SK-N-MC (cell line): ENCODE data around the gene CCDC51.

Experiments used
- DNase-seq: peaks from one replicate; pipeline ENCODE4 v3.0.0-alpha.2; 2011; ENCODE audit warnings: low read depth, low spot score
- H3K27ac ChIP-seq: fragments of 200-600 bp; sonication (generic); 2 replicates; pipeline ENCODE4 v1.5.1; 2016; ENCODE audit warnings: mixed run types
- H3K36me3 ChIP-seq: fragments of 200-600 bp; sonication (generic); 2 replicates; pipeline ENCODE4 v1.6.1; 2017; ENCODE audit warnings: antibody characterized with exemption, low read length, mixed read lengths; ENCODE audit not compliant: insufficient read depth
- H3K4me3 ChIP-seq: fragments of 200-600 bp; sonication (generic); 2 replicates; pipeline ENCODE4 v1.5.1; 2016
- H3K9ac ChIP-seq: fragments of 200-600 bp; sonication (generic); 2 replicates; pipeline ENCODE4 v1.8.0; 2017; ENCODE audit warnings: mixed run types, mixed read lengths; ENCODE audit not compliant: insufficient read length
- H3K9me3 ChIP-seq: fragments of 200-600 bp; sonication (generic); 2 replicates; pipeline ENCODE4 v1.6.1; 2017; ENCODE audit warnings: low read depth, mild to moderate bottlenecking, antibody characterized with exemption, low read length, moderate library complexity, mixed read lengths
- EZH2 ChIP-seq: fragments of 200-600 bp; sonication (generic); IDR thresholded peaks from one replicate; pipeline ENCODE4 v1.6.1; 2017; ENCODE audit warnings: antibody characterized with exemption
- FOXP2 ChIP-seq: optimal IDR thresholded peaks from 2 replicates; pipeline ENCODE3; 2011; ENCODE audit warnings: mild to moderate bottlenecking, moderate library complexity; ENCODE audit not compliant: insufficient read depth; ENCODE audit errors: extremely low read length, control extremely low read depth
- POLR2AphosphoS5 ChIP-seq: IDR thresholded peaks from 2 replicates; pipeline ENCODE4 v1.6.1; 2012; ENCODE audit warnings: mild to moderate bottlenecking, low read depth, low read length, borderline replicate concordance

CCDC51 gene

GRCh38 chr3:48427630-48427962 lies 12.3 kb downstream of the CCDC51 start:
- Histone ChIP-seq H3K36me3 (no peaks in the 10 kb centered on the region), H3K4me3 (no peak overlapping the region), H3K9ac (no peak overlapping the region), H3K27ac (no peak overlapping the region), H3K9me3 (no peaks in the 10 kb centered on the region)
- TF ChIP-seq FOXP2, result no peak
- TF ChIP-seq EZH2, result no peak
- TF ChIP-seq POLR2AphosphoS5, result no peak
- no peak for DNase-seq

GRCh38 chr3:48426944-48427629 lies 12.8 kb downstream of the CCDC51 start:
- no peak for TF ChIP-seq FOXP2
- no peak for TF ChIP-seq POLR2AphosphoS5
- no peak for TF ChIP-seq EZH2
- no peak overlapping the region for H3K27ac ChIP-seq
- H3K9ac ChIP-seq, result no peak overlapping the region
- H3K4me3 ChIP-seq, result no peak overlapping the region
- no peak for DNase-seq
- no peaks in the 10 kb centered on the region for H3K36me3 ChIP-seq
- H3K9me3 ChIP-seq, result no peaks in the 10 kb centered on the region

- H3K9ac ChIP-seq, result no peak overlapping the region
- no peak overlapping the region for H3K27ac ChIP-seq
- no peak for DNase-seq
These were observed 13.5 kb downstream of the CCDC51 start for GRCh38 chr3:48426401-48426909.

GRCh38 chr3:48425281-48425812 lies 14.6 kb downstream of the CCDC51 start:
- TF ChIP-seq POLR2AphosphoS5 (no peak), EZH2 (no peak), FOXP2 (no peak)
- no peak overlapping the region for H3K4me3 ChIP-seq
- no peak overlapping the region for H3K27ac ChIP-seq
- no peak for DNase-seq
- H3K9ac ChIP-seq, result no peak overlapping the region
- H3K9me3 ChIP-seq, result no peaks in the 10 kb centered on the region
- H3K36me3 ChIP-seq, result no peaks in the 10 kb centered on the region

More at GRCh38 chr3:48426401-48426909, 13.5 kb downstream of the CCDC51 start:
- TF ChIP-seq POLR2AphosphoS5, result no peak
- no peak for TF ChIP-seq EZH2
- TF ChIP-seq FOXP2, result no peak
- no peaks in the 10 kb centered on the region for H3K36me3 ChIP-seq
- no peaks in the 10 kb centered on the region for H3K9me3 ChIP-seq
- no peak overlapping the region for H3K4me3 ChIP-seq

GRCh38 chr3:48423883-48424695 lies 15.8 kb downstream of the CCDC51 start:
- no peak overlapping the region for H3K27ac ChIP-seq
- no peak for TF ChIP-seq FOXP2
- TF ChIP-seq EZH2, result no peak
- TF ChIP-seq POLR2AphosphoS5, result no peak
- no peak for DNase-seq
- no peaks in the 10 kb centered on the region for H3K36me3 ChIP-seq
- H3K9ac ChIP-seq, result no peak overlapping the region
- no peaks in the 10 kb centered on the region for H3K9me3 ChIP-seq
- H3K4me3 ChIP-seq, result no peak overlapping the region

- H3K9me3 ChIP-seq, result no peaks in the 10 kb centered on the region
- H3K9ac ChIP-seq, result no peak overlapping the region
- no peaks in the 10 kb centered on the region for H3K36me3 ChIP-seq
- no peak overlapping the region for H3K27ac ChIP-seq
- H3K4me3 ChIP-seq, result no peak overlapping the region
- DNase-seq, result no peak
- TF ChIP-seq FOXP2 (no peak), POLR2AphosphoS5 (no peak), EZH2 (no peak)
These were observed 16.6 kb downstream of the CCDC51 start for GRCh38 chr3:48423241-48423882.

- DNase-seq, result no peak
- Histone ChIP-seq H3K9me3 (no peaks in the 10 kb centered on the region), H3K36me3 (no peaks in the 10 kb centered on the region), H3K4me3 (no peak overlapping the region), H3K9ac (no peak overlapping the region), H3K27ac (no peak overlapping the region)
- TF ChIP-seq POLR2AphosphoS5, result no peak
- TF ChIP-seq EZH2, result no peak
- no peak for TF ChIP-seq FOXP2
These were observed 17.2 kb downstream of the CCDC51 start for GRCh38 chr3:48422681-48423080.

- DNase-seq, result no peak
- no peak overlapping the region for H3K27ac ChIP-seq
These were observed 17.6 kb downstream of the CCDC51 start for GRCh38 chr3:48422272-48422671.

More at GRCh38 chr3:48422272-48422671, 17.6 kb downstream of the CCDC51 start:
- no peak overlapping the region for H3K4me3 ChIP-seq
- H3K36me3 ChIP-seq, result no peaks in the 10 kb centered on the region
- no peak for TF ChIP-seq EZH2
- no peaks in the 10 kb centered on the region for H3K9me3 ChIP-seq
- H3K9ac ChIP-seq, result no peak overlapping the region
